Osteoblast (primary cell): ENCODE results near the gene SPN. TPM values are rescaled to one million over a fixed set of nuclear protein-coding genes. Genes with fewer than 3 reads are reported as not detected.

Source experiments
- DNase-seq: peaks from one replicate; pipeline ENCODE4 v3.0.0; 2011; ENCODE audit warnings: low spot score, mixed read lengths; ENCODE audit not compliant: insufficient read length; ENCODE audit errors: missing footprints
- H2AFZ ChIP-seq: 2 replicates; pipeline ENCODE4 v1.6.0; 2011; ENCODE audit warnings: mild to moderate bottlenecking, low read length
- H3K27ac ChIP-seq: 2 replicates; pipeline ENCODE4 v1.5.1; 2011; ENCODE audit warnings: mild to moderate bottlenecking, low read depth, low read length, moderate library complexity
- H3K27me3 ChIP-seq: 2 replicates; pipeline ENCODE4 v1.6.0; 2012; ENCODE audit warnings: mild to moderate bottlenecking, control low read depth, inconsistent platforms, low read length, moderate library complexity; ENCODE audit not compliant: insufficient read depth
- H3K36me3 ChIP-seq: 2 replicates; pipeline ENCODE4 v1.5.1; 2011; ENCODE audit warnings: mild to moderate bottlenecking, low read length, control low read depth, moderate library complexity; ENCODE audit not compliant: insufficient read depth
- H3K4me1 ChIP-seq: 2 replicates; pipeline ENCODE4 v1.5.1; 2011; ENCODE audit warnings: mild to moderate bottlenecking, low read length, control low read depth, moderate library complexity; ENCODE audit not compliant: insufficient read depth
- H3K4me2 ChIP-seq: 2 replicates; pipeline ENCODE4 v1.6.0; 2011; ENCODE audit warnings: mild to moderate bottlenecking, low read length; ENCODE audit not compliant: insufficient read depth
- H3K4me3 ChIP-seq: fragments of 200-600 bp; sonication (generic); 3 replicates; pipeline ENCODE4 v1.5.1; 2012; ENCODE audit warnings: mild to moderate bottlenecking, low read length, inconsistent platforms; ENCODE audit not compliant: insufficient read depth
- H3K79me2 ChIP-seq: 2 replicates; pipeline ENCODE4 v1.6.0; 2012; ENCODE audit warnings: mild to moderate bottlenecking, low read length, control low read depth, inconsistent platforms; ENCODE audit not compliant: insufficient read depth
- H3K9me3 ChIP-seq: 2 replicates; pipeline ENCODE4 v1.5.1; 2011; ENCODE audit warnings: low read depth, low read length, control low read depth
- H4K20me1 ChIP-seq: 2 replicates; pipeline ENCODE4 v1.6.0; 2012; ENCODE audit warnings: mild to moderate bottlenecking, low read length, control low read depth; ENCODE audit not compliant: insufficient read depth
- CTCF ChIP-seq: IDR thresholded peaks from 2 replicates; pipeline ENCODE4 v1.5.1; 2011; ENCODE audit warnings: mild to moderate bottlenecking, low read depth, low read length, moderate library complexity; ENCODE audit errors: extremely low read depth
- total RNA-seq: library from RNA; depleted of rRNA; stranded (reverse); fragments of >200 nt; gene quantifications from 2 replicates; pipeline ENCODE4 v1.2.3, GENCODE V29; 2012

SPN gene
- total RNA-seq, 1 donor = under 0.01 TPM

- H3K4me2 ChIP-seq = no peak overlapping the region
- H3K79me2 ChIP-seq = no peaks in the 10 kb centered on the region
- H3K27me3 ChIP-seq = no peaks in the 10 kb centered on the region
- no peaks in the 10 kb centered on the region for H3K36me3 ChIP-seq
- H3K9me3 ChIP-seq = no peaks in the 10 kb centered on the region
- no peak overlapping the region for H3K27ac ChIP-seq
- peak; percentile 32 for DNase-seq
- no peak overlapping the region for H3K4me3 ChIP-seq
- H3K4me1 ChIP-seq = no peaks in the 10 kb centered on the region
- no peak overlapping the region for H2AFZ ChIP-seq
- TF ChIP-seq CTCF = no peak
- no peaks in the 10 kb centered on the region for H4K20me1 ChIP-seq
Observed at GRCh38 chr16:29645694-29646187, 17.3 kb upstream of the SPN start.

GRCh38 chr16:29646947-29647346, 16.1 kb upstream of the SPN start:
- H4K20me1 ChIP-seq = no peaks in the 10 kb centered on the region
- H3K27ac ChIP-seq = no peak overlapping the region
- no peak for TF ChIP-seq CTCF
- no peaks in the 10 kb centered on the region for H3K79me2 ChIP-seq
- no peak overlapping the region for H3K4me3 ChIP-seq
- no peaks in the 10 kb centered on the region for H3K4me1 ChIP-seq
- no peaks in the 10 kb centered on the region for H3K9me3 ChIP-seq
- DNase-seq = no peak
- H3K27me3 ChIP-seq = no peaks in the 10 kb centered on the region
- no peaks in the 10 kb centered on the region for H3K36me3 ChIP-seq
- H3K4me2 ChIP-seq = no peak overlapping the region
- H2AFZ ChIP-seq = no peak overlapping the region

- DNase-seq = peak; percentile 8
- no peak overlapping the region for H3K27ac ChIP-seq
- H4K20me1 ChIP-seq = no peaks in the 10 kb centered on the region
- H3K4me2 ChIP-seq = no peak overlapping the region
- H2AFZ ChIP-seq = no peak overlapping the region
- H3K79me2 ChIP-seq = no peaks in the 10 kb centered on the region
- TF ChIP-seq CTCF = no peak
- no peaks in the 10 kb centered on the region for H3K36me3 ChIP-seq
- no peaks in the 10 kb centered on the region for H3K9me3 ChIP-seq
- no peaks in the 10 kb centered on the region for H3K4me1 ChIP-seq
- no peak overlapping the region for H3K4me3 ChIP-seq
- H3K27me3 ChIP-seq = no peaks in the 10 kb centered on the region
Observed at GRCh38 chr16:29649588-29650494, 13.2 kb upstream of the SPN start.

- Histone ChIP-seq H3K4me1 (no peaks in the 10 kb centered on the region), H2AFZ (no peak overlapping the region), H3K4me2 (no peak overlapping the region), H3K4me3 (no peak overlapping the region), H3K9me3 (no peaks in the 10 kb centered on the region), H3K79me2 (no peaks in the 10 kb centered on the region), H3K27me3 (no peaks in the 10 kb centered on the region), H4K20me1 (no peaks in the 10 kb centered on the region), H3K36me3 (no peaks in the 10 kb centered on the region), H3K27ac (no peak overlapping the region)
- DNase-seq = no peak
- no peak for TF ChIP-seq CTCF
Observed at GRCh38 chr16:29650771-29651170, 12.3 kb upstream of the SPN start.
